Amniotic stem cell (primary cell): ENCODE data around the gene NKX1-1.
"Not testable (repeated sequence)": the region's sequence is repeated elsewhere in the genome, so short reads cannot be mapped to it uniquely, and the experiment has no call there.

Source experiments
- DNase-seq: peaks from one replicate; lab custom pipeline; 2025; lab: John Stamatoyannopoulos, UW

The NKX1-1 gene

DNA sequence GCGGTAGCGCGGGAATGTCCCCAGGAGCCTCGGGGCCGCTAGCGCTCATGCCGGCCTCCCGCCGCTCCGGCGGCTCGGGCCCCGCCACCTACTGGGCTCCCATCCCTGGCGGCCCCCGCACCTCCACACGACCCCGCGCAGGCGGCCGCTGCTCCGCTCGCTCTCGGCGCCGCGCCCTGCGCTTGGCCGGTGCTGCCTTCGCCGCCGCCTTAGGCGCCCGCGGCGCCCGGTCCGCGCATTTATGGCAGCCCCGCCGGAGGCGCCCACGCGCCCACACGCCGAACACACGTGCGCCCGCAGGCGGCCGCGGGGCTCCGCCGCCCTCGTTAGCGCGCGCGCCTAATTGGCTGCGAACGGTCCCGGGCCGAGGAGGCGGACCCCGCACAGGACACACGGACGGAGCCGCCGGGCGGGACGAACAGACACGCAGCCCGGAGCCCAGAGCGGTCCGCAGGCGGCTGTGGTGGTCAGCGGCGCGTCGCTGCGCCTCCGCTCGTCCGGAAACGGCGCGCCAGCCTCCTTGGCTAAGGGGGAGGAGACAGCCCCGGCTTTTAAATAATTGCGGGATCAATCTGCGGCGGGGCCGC, at the start of gene NKX1-1:
Gene NKX1-1 (minus strand): TSS at position 49 of the 587 bp plus-strand sequence. CDS start 0 bp downstream, at position 49.
- DNase-seq: no peak

DNA sequence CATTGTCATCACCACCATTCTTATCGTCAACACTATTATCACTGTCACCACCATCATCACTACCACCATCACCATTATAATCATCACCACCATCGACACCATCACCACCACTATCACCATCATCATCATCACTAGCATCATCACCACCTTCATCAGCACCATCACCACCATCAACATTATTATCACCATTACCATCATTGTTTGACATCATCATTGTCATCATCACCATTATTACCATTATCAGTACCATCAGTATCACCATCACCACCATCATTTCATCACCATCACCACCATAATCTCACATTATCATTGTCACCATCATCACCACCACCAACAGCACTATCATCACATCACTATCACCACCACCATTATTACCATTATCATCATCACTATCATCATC, 47.5 kb upstream of the NKX1-1 start:
- no peak for DNase-seq

GRCh38 chr4:1452431-1453051, 46.3 kb upstream of the NKX1-1 start:
- no peak for DNase-seq

- DNase-seq: no peak
These were observed 45.5 kb upstream of the NKX1-1 start for GRCh38 chr4:1451752-1452122.

DNA sequence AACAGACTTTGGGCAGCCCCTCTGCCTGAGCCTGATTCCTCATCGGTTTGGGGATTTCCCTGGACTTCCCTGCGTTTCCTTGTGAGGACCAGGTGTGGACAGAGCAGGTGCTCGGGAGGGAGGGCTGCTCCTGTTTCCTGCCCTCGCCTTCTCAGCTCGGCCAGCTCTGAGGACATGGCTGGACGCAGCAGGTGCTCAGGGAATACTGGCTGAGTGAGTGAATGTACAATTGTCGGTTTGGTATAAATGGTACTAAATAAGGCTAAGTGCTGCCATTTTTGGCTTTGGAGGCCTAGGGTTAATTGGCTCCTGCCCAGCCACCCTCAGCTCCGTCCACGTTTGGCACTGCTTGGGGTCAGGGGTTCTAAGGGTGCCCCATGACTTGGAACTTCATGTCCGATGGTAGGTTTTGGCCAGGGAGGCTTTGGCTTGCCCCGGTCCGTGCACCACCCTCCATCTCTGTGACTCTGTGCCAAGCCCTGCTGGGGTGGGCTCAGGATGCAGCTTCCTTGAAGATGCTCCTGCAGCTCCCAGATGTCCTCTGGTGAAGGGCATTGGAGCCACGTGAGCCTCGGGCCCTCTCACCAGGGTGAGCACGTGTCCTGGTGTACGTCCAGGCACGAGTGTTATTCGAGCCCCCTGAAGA, 45.0 kb upstream of the NKX1-1 start:
- DNase-seq: no peak

DNA sequence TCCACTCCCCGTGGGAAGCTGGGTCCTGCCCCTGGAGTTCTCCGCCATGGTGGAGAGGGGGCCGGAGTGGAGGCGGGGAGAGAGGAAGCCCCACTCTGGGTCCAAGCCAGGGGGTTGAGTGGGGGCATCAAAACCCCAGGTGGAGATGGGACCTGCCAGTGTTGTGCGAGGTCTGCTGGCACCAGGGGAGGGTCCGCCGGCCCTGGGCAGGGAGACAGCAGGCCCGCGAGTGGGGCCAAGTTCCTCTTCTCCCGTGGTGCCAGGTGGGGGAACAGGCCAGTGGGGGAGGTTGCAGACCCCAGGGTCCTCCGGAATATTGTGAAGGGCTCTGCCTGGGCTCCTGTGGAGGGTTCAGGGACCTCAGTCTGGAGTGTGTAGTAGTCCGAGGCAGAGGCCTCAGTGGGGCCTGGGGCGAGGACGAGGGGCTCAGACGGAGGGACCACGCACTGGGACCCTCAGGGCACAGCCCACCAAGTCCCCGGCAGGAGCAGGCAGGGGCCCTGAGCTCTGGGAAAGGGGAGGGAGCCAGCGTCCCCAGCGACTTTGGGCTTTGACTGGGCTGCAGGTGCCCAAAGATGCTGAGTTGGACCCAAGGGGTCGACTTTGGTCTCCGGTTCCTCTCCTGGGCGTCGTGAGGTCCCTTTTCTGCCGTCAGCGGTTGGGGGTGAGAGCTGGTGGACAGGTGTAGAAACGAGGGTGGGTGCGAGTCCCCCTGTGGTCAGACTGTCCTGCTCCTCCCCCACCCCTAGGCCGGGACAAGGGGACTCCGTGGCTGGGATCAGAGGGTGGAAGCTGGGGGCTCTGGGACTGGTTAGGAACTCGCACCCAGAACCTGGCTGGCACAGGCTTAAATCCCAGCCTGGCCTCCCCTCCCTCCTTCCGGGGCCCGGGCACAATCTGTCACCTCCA, 43.8 kb upstream of the NKX1-1 start:
- DNase-seq: no peak

- no peak for DNase-seq
These were observed 43.2 kb upstream of the NKX1-1 start for GRCh38 chr4:1449475-1449832.

DNA sequence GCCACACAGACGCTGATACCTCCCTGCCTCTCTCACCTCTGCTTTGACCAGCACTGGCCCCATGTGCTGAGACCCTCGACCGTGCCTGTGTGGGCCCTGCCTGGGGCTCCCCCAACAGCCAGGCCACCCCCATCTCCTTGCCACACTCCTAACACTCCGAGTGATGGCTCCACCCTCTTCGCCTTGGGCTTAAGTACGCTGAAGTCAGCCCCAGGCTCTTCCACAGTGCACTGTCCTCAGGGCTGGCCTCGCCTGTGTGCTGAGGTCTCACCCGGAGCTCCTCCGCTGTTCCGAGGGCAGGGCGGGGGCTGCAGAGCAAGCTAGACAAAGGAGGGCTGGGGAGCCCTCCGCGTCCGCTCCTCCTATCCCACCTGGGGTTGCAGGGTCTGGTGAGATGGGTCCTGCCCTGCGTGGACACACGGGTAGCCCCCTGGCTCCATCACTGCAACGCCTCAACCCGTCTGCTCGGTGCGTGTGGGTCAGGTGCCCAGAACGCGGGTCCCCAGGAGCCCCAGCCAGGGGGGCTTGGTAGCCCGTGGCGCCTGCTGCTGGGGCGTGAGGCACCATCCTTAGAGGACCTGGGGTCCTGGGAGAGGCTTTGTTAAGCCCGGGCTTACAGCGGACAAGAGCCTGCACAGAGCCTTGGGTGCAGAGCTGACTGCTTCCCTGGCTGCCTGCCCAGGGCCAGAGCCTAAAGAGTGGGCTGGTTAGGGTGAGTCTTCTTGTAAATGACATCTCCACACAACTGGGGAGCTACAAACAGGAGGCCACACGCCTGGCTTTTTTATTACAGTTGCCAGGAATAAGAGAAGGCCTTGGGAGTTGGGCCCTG, 42.6 kb upstream of the NKX1-1 start:
- DNase-seq: no peak

DNA sequence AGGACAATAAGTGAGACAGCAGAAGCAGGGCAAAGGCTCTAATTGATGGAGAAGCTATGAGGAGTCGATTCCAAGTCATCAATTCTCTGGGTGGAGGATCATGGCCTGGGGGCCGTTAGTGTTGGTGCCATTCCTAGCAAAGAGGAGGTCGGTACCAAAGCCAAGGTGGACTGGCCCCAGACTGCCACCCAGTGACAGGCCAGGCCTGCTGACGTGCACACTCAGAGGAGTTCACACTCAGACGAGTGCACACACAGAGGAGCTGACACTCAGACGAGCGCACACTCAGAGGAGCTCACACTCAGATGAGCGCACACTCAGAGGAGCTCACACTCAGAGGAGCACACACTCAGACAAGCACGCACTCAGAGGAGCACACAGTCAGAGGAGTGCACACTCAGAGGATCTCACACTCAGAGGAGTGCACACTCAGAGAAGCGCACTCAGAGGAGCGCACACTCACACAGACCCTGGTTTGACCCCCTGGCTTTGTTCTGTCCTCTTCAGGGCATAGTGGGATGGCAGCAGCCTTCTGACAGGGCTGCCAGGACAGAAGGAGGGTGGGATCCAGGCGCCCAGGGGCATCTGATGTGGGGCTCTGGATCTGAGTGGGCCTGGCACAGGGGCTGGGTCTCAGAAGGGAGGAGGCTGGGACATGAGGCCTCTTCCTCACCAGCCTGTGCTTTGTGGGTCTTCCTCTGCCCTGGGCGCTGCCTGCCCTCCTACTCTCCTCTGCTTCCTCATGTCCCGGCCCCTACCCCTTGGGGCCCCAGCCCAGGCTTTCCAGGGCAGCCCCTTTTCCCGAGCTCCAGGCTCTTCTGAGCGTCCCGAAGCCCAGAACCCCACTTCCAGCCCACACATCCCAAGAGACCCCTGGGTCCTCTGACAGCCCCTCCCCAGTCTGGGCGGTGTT, 41.7 kb upstream of the NKX1-1 start:
- DNase-seq: no peak

GRCh38 chr4:1446502-1447386, 40.5 kb upstream of the NKX1-1 start:
- DNase-seq: no peak

DNA sequence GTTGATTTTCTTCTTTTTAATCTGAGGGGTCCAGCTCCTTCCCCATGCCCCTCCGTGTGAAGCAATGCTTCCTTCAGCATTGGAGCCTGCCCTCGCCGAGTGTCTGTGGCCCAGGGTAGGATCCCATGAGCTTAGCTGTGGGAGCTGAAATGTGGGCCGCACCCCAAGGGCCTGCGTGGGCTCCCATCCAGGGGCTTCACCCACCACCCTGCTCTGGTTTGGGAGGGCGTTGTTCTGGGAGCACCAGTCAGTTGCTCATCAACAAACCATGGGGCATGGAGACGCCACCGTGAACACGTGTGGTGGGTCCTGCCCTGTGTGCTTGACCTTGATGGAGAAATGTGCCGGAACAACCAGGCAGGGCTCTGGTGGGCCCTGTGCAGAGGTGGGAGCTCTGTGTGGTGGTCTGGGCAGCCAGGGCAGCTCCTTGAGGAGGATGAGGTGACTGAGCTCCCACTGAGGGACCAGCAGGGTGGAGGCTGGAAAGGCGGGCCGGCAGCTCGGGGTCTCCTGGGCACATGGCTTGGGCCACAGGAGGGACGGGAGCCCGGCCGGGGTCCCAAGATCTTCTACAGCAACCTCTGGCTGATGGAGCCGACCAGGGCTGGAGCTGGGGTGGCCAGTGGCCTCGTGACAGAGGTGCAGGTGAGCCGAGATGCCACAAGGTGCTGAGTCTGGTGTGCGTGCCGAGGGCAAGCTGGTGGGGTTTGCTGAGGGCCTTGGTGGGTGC, 39.6 kb upstream of the NKX1-1 start:
- DNase-seq: no peak

DNA sequence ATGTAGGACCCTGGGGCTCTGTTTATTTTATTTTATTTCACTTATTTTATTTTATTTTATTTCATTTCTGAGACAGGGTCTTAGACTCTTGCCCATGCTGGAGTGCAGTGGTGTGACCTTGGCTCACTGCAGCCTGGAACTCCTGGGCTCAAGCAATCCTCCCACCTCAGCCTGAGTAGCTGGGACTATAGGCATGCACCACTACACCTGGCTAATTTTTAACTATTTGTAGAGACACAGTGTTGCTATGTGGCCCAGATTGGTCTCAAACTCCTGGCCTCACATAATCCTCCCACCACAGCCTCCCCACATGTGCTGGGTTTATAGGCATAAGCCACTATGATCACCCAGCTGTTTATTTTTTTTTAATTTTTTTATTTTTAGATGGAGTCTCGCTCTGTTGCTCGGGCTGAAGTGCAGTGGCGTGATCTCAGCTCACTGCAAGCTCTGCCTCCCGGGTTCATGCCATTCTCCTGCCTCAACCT, 37.5 kb upstream of the NKX1-1 start:
- not testable (repeated sequence) for DNase-seq

GRCh38 chr4:1427010-1427409, 20.8 kb upstream of the NKX1-1 start:
- no peak for DNase-seq

GRCh38 chr4:1421657-1422056, 15.4 kb upstream of the NKX1-1 start:
- DNase-seq: no peak

DNA sequence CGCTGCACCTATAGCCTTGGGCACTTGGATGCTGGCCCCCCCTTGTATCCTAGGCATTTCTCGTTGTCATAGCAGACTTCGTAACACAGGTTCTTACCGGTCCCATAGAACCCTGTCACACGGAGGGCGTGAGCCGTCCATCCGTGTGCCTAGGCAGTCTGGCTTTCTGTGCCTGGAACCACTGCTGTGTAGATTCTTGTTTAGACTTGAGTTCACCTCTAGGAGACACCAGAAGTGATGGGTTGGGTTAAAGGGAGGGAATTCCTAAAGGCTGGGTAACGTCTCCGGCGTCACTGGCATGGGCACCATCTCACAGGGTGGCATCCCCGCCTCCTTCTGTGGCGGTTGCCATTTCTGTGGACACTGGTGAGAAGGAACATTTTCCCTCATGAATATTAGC, 13.5 kb upstream of the NKX1-1 start:
- DNase-seq: no peak

- DNase-seq: no peak
These were observed 12.4 kb upstream of the NKX1-1 start for GRCh38 chr4:1418494-1419285.

- DNase-seq: no peak
These were observed 11.5 kb upstream of the NKX1-1 start for GRCh38 chr4:1417522-1418390.
